ENCODE results near the gene MAPK7. TPM values are rescaled to one million over a fixed set of nuclear protein-coding genes. Genes with fewer than 3 reads are reported as not detected.

Gene MAPK7
- total and polyA plus RNA-seq, 2 of the 4 experiments (the other 2 are of a cell fraction): 9.7 to 25.4 TPM

- TF ChIP-seq RFX5 (IDR thresholded peaks at IDR 0.05; ENCODE audit: low read depth, low read length): no peak
- TF ChIP-seq RCOR1 (IDR thresholded peaks at IDR 0.05; ENCODE audit: insufficient replicate concordance, low read length): no peak
- no peak for TF ChIP-seq SMC3 (IDR thresholded peaks at IDR 0.05; ENCODE audit: low read depth, low read length)
- TF ChIP-seq MAFK (IDR thresholded peaks at IDR 0.05; ENCODE audit: low read depth, low read length): no peak
- TF ChIP-seq CHD1 (IDR thresholded peaks at IDR 0.05; ENCODE audit: low read depth, low read length): no peak
These were observed 7.3 kb downstream of the MAPK7 start (continued) for GRCh38 chr17:19385521-19385983.

Measured in IMR-90 (cell line).